Suprapubic skin (tissue), 4 donors: Measurements from ENCODE around the gene CDH1.

Experiments used
- CTCF ChIP-seq, 2 donors: fragments of 200-600 bp in 1 of 2; fragments of 450-650 bp in 1 of 2; sonication (generic) in 1 of 2; IDR thresholded peaks; one replicate each; pipeline ENCODE4 v1.5.1; 2016 to 2019; ENCODE audit warnings: antibody characterized with exemption in 2 of 2, mild to moderate bottlenecking in 1 of 2, moderate library complexity in 1 of 2
- POLR2A ChIP-seq, 2 donors: fragments of 450-650 bp; IDR thresholded peaks; one replicate each; pipeline ENCODE4 v1.6.1; 2017; ENCODE audit warnings: antibody characterized with exemption in 2 of 2, mild to moderate bottlenecking in 2 of 2, moderate library complexity in 2 of 2
- POLR2AphosphoS5 ChIP-seq, 3 donors: sonication (generic); formaldehyde crosslinking; IDR thresholded peaks; one replicate each; pipeline ENCODE4 v1.6.1; 2017; ENCODE audit warnings: antibody characterized with exemption in 3 of 3

- no peak for TF ChIP-seq CTCF (IDR thresholded peaks at IDR 0.05)
- no peak for TF ChIP-seq POLR2AphosphoS5 (IDR thresholded peaks at IDR 0.05)
- TF ChIP-seq POLR2A (IDR thresholded peaks at IDR 0.05): no peak
Measured at GRCh38 chr16:68757625-68757935, 20.5 kb downstream of the CDH1 start.
